Left hindlimb (tissue), 1 donor: ENCODE data around the gene UBQLN2.
A peak's percentile ranks its signal among the peaks of the same experiment; 100 is the strongest.
"Not testable (repeated sequence)": the region's sequence is repeated elsewhere in the genome, so short reads cannot be mapped to it uniquely, and the experiment has no call there.

Experiments
- DNase-seq: peaks from one replicate; pipeline ENCODE4 v3.0.0-alpha.2; 2018

UBQLN2 gene

GRCh38 chrX:56563231-56564161 lies at the start of gene UBQLN2:
Gene UBQLN2 (plus strand): TSS chrX:56563627. CDS start chrX:56563874, 247 bp downstream.
- peak; percentile 91 for DNase-seq

DNA sequence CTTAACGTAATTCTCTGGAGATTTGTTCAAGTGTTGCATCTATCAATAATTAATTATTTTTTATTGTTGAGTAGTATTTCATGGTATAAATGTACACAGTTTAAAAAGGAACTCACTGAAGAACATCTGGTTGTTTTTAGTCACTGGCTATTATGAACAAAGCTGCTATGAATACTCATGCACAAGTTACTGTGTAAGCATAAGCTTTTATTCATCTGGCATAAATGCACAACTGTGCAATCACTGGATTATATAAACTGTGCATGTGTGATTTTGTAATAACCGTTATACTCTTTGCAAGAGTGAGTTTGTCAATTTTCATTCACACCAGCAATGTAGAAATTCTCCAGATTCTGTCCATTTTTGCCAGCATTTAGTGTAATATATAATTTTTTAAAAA lies 43.8 kb upstream of the UBQLN2 start:
- DNase-seq = no peak

- DNase-seq = not testable (repeated sequence)
Measured at GRCh38 chrX:56529482-56530007, 33.9 kb upstream of the UBQLN2 start.

DNA sequence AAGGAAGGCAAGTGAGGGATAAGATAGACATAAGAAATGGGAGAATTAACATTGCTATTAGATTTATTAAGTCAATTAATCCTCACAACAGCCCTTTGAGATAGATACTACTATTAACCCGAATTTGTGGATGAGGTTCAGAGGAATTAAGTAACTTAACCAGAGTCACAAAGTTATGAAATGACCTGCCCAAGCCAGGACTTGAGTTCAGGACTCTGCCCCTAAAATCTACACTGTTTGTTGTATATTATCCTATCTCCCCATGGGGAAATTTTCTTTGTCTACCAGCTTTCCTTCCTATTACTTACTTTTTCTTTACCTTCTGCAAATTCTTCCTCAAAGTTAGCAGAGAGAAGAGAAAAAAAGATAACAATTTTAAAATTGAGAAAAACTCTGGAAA lies 33.4 kb upstream of the UBQLN2 start:
- DNase-seq = no peak

DNA sequence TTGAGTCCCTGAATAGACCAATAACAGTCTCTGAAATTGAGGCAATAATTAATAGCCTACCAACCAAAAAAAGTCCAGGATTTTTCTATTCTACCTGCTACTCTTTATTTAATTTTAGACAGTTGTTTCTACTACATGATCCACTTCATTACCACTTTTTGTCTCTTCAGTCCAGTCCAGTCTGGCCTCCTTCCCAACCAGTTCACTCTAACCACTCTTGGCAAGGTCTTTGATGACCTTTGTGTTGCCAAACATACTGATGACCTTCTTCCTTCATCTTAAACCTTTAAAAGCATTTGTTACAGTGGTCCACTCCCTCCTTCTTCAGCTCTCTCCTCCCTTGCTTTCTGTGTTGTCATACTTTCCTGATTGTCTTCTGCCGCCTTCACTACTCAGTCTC lies 12.8 kb upstream of the UBQLN2 start:
- no peak for DNase-seq

- DNase-seq = no peak
Measured at GRCh38 chrX:56554870-56555269, 8.6 kb upstream of the UBQLN2 start.

DNA sequence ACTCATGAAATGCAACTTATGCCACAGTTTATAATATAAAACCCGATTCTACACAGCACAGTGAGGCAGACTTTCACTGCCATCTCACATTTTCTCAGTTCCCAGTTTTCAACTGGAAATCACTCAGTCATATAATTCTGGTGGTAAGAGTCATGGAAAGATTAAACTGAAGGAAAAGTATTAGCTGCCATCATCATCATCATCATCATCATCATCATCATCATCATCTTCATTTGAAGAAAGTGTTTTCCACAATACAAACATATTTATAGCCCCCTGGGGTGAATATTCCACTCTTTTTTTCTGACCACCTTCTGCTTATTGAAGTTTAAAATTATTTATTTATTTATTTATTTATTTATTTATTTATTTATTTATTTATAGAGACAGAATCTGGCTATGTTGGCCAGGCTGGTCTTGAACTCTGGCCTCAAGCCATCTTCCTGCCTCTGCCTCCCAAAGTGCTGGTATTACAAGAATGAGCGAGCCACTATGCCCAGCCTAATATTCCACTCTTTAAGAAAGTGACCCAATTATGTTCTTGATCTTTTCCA lies 6.0 kb upstream of the UBQLN2 start:
- no peak for DNase-seq

GRCh38 chrX:56564164-56564885 lies 898 bp downstream of the UBQLN2 start:
- peak; percentile 42 for DNase-seq

- DNase-seq = peak; percentile 16
Measured at GRCh38 chrX:56564921-56565840, 1.8 kb downstream of the UBQLN2 start.

DNA sequence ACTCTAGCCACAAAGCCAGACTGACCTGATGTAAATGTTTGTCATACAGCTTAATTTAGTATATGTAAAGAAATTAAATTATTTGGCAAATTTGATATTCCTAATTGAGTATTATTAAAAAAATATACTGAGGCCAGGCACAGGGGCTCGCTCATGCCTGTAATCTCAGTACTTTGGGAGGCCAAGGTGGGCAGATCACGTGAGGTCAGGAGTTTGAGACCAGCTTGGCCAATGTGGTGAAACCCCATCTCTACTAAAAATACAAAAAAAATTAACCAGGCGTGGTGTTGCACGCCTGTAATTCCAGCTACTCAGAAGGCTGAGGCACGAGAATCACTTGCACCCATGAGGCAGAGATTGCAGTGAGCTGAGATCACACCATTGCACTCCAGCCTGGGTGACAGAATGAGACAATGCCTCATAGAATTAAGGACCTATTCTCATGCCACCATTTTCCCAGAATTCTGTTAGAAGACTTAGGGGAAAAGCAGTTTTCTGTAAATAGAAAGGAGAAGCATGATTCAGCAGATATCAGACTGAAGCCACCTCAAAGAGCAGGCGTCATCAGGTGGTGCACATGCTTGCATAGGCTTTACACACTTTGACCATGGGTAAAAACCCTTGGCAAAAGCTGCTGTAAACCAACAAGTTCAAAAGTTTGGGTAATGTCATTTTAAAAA lies 6.1 kb downstream of the UBQLN2 start:
- no peak for DNase-seq

DNA sequence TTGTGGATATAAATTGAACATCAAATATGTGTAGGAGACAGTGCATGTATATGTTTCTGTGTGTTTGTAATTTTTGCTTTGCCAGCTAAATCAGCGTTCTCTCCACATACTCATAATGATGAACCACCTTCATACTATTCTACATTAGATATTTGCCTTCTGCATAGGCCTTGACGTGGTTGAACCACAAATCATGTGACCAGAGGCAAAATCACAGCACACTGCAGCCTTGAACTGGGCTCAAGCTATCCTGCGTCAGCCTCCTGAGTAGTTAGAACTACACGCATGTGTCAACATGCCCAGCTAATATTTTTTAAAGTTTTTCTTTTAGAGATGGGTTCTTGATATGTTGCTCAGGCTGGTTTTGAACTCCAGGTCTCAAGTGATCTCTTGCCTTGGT lies 9.5 kb downstream of the UBQLN2 start:
- DNase-seq = no peak

GRCh38 chrX:56574861-56575260 lies 11.4 kb downstream of the UBQLN2 start:
- no peak for DNase-seq

DNA sequence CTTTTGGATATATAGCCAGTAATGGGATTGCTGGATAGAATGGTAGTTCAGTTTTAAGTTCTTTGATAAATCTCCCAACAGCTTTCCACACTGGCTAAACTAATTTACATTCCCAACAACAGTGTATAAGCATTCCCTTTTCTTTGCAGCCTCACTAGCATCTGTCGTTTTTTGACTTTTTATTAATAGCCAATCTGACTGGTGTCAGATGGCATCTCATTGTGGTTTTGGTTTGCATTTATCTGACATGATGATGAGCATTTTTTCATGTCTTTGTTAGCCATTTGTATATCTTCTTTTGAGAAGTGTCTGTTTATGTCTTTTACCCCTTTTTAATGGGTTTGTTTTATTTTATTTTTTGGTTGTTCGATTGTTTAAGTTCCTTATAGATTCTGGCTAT lies 13.3 kb downstream of the UBQLN2 start:
- no peak for DNase-seq

DNA sequence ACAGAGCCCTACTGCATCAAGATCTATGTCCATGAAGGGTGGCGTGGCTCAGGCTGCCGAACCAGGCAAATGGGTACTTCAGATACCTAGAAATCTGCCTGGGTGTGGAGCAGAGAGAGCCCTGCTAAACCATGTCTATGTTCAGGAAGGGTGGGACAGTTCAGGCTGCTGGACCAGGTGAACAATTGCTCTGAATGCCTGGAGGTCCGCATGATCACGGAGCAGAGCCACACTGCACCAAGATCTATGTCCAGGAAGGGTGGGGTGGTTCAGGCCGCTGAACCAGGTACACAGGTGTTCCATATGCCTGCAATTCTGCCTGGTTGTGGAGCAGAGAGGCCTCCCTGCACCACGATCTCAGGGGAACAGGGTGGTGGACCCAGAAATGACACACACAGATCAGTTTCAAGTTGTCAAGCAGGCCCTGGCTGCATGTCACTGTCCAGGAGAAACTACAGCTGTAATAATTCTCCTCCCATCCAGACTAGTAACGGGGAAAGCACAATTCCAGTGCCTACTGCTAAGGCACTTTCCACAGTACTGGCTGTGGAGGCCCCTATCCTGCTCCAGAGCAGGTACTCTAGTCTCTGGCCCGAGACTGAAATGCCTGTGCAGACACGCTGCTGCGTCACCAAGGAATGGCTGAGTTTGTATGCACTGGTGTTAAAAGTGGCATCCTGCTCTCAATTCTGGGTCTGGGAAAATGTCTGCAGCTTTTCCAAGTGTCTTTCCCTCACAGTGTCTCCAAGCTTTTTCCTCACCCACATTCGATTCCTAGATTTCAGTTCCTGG lies 25.2 kb downstream of the UBQLN2 start:
- DNase-seq = no peak

- DNase-seq = not testable (repeated sequence)
Measured at GRCh38 chrX:56591830-56592229, 28.4 kb downstream of the UBQLN2 start.

GRCh38 chrX:56600141-56600540 lies 36.7 kb downstream of the UBQLN2 start:
- no peak for DNase-seq

DNA sequence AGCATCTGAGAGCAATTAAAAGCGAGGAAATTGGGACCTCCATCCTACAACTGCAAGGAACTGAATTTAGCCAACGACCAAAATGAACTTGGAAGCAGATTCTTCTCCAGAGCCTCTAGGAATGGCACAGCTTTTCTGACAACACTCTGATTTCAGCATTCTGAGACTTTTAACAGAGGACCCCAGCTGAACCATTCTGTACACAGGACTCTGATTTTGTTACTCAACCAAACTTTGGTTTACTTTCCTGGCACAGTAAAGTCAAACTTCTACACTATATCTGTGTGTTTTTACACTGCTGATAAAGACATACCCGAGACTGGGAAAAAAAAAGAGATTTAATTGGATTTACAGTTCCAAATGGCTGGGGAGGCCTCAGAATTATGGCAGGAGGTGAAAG lies 37.6 kb downstream of the UBQLN2 start:
- no peak for DNase-seq

DNA sequence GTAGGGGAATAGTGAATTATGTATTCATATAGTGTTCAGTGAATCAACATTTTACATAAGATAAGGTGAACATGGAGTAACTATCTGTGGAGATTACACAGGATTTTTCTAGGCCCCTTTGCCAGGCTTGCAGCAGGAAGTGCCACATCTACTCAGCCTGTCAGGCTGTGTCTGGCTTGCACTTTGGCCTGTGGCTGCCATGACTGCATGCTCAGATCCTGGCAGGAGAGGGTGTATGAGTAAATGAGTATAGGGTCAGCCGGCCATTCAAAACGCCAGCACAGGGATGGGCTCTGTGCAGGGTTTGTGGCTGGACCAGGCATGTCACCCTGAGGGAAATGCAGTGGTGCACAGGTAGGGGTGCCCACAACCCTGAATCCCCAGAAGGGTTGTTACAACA lies 51.9 kb downstream of the UBQLN2 start:
- DNase-seq = no peak
